ENCODE results near the gene ECE1. TPM values are rescaled to one million over a fixed set of nuclear protein-coding genes. Genes with fewer than 3 reads are reported as not detected.

The ECE1 gene
- total and polyA plus RNA-seq, 2 donors (not counting 1 experiment from before 2014, with no cell fraction given): 131 to 138 TPM

DNA sequence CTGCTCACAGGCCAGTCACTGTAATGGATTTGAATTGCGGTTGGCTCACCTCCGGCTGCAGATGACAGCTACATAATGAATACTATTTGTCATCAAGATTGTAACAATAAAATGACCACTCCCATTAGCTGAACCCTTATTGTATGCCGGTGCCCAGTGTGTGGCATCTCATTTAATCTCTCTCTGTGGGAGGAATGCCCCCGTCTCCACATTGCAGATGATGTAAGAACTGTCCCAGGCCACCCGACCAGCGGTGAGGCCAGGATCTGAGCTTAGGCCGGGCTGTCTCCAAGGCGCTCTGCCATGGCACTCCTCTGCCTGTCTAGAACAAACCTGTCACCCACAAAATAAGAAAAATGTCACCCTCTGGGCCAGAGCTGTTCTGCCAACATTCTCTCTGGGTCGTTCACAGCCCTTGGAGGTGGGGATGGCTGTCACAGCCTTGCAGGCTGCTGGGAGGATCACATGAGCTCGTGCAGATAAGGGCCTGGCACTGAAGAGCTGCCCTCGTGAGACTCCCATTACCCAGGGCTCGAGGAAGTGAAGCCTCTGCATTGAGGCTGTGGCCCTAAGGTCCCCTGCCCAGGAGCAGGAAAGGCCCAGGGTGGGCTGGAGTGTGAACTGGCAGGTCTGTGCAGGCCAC lies 52.7 kb downstream of the ECE1 start:
- no peak overlapping the region for H3K4me2 ChIP-seq (ENCODE audit: extremely low read depth, insufficient read depth, low read length)
- H3K36me3 ChIP-seq (ENCODE audit: control insufficient read depth, insufficient read depth, low read length): peaks cover 26% of the 10 kb centered on the region
- no peak for DNase-seq (ENCODE audit: low read depth in 2 of 2)
- H3K79me2 ChIP-seq (ENCODE audit: control insufficient read depth, insufficient read depth, low read length): no peaks in the 10 kb centered on the region
- H3K9me3 ChIP-seq (ENCODE audit: control insufficient read depth, insufficient read depth, low read depth, low read length): no peaks in the 10 kb centered on the region
- no peak overlapping the region for H3K4me3 ChIP-seq (replicated peaks in 1 of 4; ENCODE audit: control extremely low read depth in 1 of 4, insufficient read depth in 1 of 4, low read depth in 3 of 4, low read length in 4 of 4)
- no peaks in the 10 kb centered on the region for H3K27me3 ChIP-seq (ENCODE audit: control insufficient read depth, insufficient read depth, low read length)
- H3K4me1 ChIP-seq (ENCODE audit: control insufficient read depth, extremely low read depth, insufficient read depth, low read length): no peaks in the 10 kb centered on the region
- TF ChIP-seq, protein P1, sequence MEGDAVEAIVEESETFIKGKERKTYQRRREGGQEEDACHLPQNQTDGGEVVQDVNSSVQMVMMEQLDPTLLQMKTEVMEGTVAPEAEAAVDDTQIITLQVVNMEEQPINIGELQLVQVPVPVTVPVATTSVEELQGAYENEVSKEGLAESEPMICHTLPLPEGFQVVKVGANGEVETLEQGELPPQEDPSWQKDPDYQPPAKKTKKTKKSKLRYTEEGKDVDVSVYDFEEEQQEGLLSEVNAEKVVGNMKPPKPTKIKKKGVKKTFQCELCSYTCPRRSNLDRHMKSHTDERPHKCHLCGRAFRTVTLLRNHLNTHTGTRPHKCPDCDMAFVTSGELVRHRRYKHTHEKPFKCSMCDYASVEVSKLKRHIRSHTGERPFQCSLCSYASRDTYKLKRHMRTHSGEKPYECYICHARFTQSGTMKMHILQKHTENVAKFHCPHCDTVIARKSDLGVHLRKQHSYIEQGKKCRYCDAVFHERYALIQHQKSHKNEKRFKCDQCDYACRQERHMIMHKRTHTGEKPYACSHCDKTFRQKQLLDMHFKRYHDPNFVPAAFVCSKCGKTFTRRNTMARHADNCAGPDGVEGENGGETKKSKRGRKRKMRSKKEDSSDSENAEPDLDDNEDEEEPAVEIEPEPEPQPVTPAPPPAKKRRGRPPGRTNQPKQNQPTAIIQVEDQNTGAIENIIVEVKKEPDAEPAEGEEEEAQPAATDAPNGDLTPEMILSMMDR (conservative IDR thresholded peaks at IDR 0.05 in 1 of 2, IDR thresholded peaks at IDR 0.05 in 1 of 2; ENCODE audit: low read depth in 1 of 2, low read length in 2 of 2): no peak
- TF ChIP-seq EZH2 (IDR thresholded peaks at IDR 0.05; ENCODE audit: low read length, missing control alignments): no peak
- no peak overlapping the region for H3K27ac ChIP-seq (ENCODE audit: insufficient read depth, low read length)
- no peaks in the 10 kb centered on the region for H4K20me1 ChIP-seq (ENCODE audit: control insufficient read depth, extremely low read depth, insufficient read depth, low read length)
- H3K9ac ChIP-seq (ENCODE audit: insufficient read depth, low read length): no peak overlapping the region
- H2AFZ ChIP-seq (ENCODE audit: low read length): no peak overlapping the region

DNA sequence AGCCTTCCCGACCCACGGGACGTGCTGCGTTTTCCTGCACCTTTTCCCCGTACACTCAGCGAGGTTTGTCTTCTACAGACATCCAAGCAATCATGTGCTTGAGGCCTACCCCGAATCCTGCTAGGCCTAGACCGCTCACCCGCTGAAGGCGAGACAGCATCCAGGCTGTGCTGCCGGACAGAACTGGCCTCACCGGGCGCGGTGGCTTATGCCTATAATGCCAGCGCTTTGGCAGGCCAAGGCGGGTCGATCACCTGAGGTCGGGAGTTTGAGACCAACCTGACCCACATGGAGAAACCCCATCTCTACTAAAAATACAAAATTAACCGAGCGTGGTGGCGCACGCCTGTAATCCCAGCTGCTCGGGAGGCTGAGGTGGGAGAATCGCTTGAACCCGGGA lies 54.1 kb downstream of the ECE1 start:
- H3K4me2 ChIP-seq (ENCODE audit: extremely low read depth, insufficient read depth, low read length): no peak overlapping the region
- H2AFZ ChIP-seq (ENCODE audit: low read length): no peak overlapping the region
- H3K4me1 ChIP-seq (ENCODE audit: control insufficient read depth, extremely low read depth, insufficient read depth, low read length): no peaks in the 10 kb centered on the region
- no peak overlapping the region for H3K9ac ChIP-seq (ENCODE audit: insufficient read depth, low read length)
- H3K36me3 ChIP-seq (ENCODE audit: control insufficient read depth, insufficient read depth, low read length): peaks cover 30% of the 10 kb centered on the region
- no peak overlapping the region for H3K27ac ChIP-seq (ENCODE audit: insufficient read depth, low read length)
- no peaks in the 10 kb centered on the region for H3K79me2 ChIP-seq (ENCODE audit: control insufficient read depth, insufficient read depth, low read length)
- DNase-seq (ENCODE audit: low read depth in 2 of 2): no peak
- H3K9me3 ChIP-seq (ENCODE audit: control insufficient read depth, insufficient read depth, low read depth, low read length): no peaks in the 10 kb centered on the region
- H3K4me3 ChIP-seq (replicated peaks in 1 of 4; ENCODE audit: control extremely low read depth in 1 of 4, insufficient read depth in 1 of 4, low read depth in 3 of 4, low read length in 4 of 4): no peak overlapping the region
- H3K27me3 ChIP-seq (ENCODE audit: control insufficient read depth, insufficient read depth, low read length): no peaks in the 10 kb centered on the region
- H4K20me1 ChIP-seq (ENCODE audit: control insufficient read depth, extremely low read depth, insufficient read depth, low read length): no peaks in the 10 kb centered on the region
- TF ChIP-seq, protein P1 (conservative IDR thresholded peaks at IDR 0.05 in 1 of 2, IDR thresholded peaks at IDR 0.05 in 1 of 2; ENCODE audit: low read depth in 1 of 2, low read length in 2 of 2): no peak
- TF ChIP-seq EZH2 (IDR thresholded peaks at IDR 0.05; ENCODE audit: low read length, missing control alignments): no peak

- peaks cover 29% of the 10 kb centered on the region for H3K36me3 ChIP-seq (ENCODE audit: control insufficient read depth, insufficient read depth, low read length)
- H3K27me3 ChIP-seq (ENCODE audit: control insufficient read depth, insufficient read depth, low read length): no peaks in the 10 kb centered on the region
- no peak overlapping the region for H3K9ac ChIP-seq (ENCODE audit: insufficient read depth, low read length)
- no peak overlapping the region for H2AFZ ChIP-seq (ENCODE audit: low read length)
- H3K4me1 ChIP-seq (ENCODE audit: control insufficient read depth, extremely low read depth, insufficient read depth, low read length): no peaks in the 10 kb centered on the region
- TF ChIP-seq EZH2 (IDR thresholded peaks at IDR 0.05; ENCODE audit: low read length, missing control alignments): no peak
- TF ChIP-seq, protein P1 (conservative IDR thresholded peaks at IDR 0.05 in 1 of 2, IDR thresholded peaks at IDR 0.05 in 1 of 2; ENCODE audit: low read depth in 1 of 2, low read length in 2 of 2): no peak
- no peaks in the 10 kb centered on the region for H3K9me3 ChIP-seq (ENCODE audit: control insufficient read depth, insufficient read depth, low read depth, low read length)
- no peak for DNase-seq (ENCODE audit: low read depth in 2 of 2)
- H3K4me3 ChIP-seq (replicated peaks in 1 of 4; ENCODE audit: control extremely low read depth in 1 of 4, insufficient read depth in 1 of 4, low read depth in 3 of 4, low read length in 4 of 4): no peak overlapping the region
- H4K20me1 ChIP-seq (ENCODE audit: control insufficient read depth, extremely low read depth, insufficient read depth, low read length): no peaks in the 10 kb centered on the region
- no peak overlapping the region for H3K4me2 ChIP-seq (ENCODE audit: extremely low read depth, insufficient read depth, low read length)
- H3K79me2 ChIP-seq (ENCODE audit: control insufficient read depth, insufficient read depth, low read length): no peaks in the 10 kb centered on the region
- peak overlapping the region; percentile 24 for H3K27ac ChIP-seq (ENCODE audit: insufficient read depth, low read length)
Measured at GRCh38 chr1:21234779-21235178, 55.5 kb downstream of the ECE1 start.
